Activated naive CD8-positive, alpha-beta T cell treated with anti-CD3 and anti-CD28 coated beads, Interleukin-2, amount 50 U/mL, for 16 hours (primary cell): ENCODE data around the gene PEMT.

Experiments
- DNase-seq: peaks from one replicate; pipeline ENCODE4 v3.0.0-alpha.2; 2020; ENCODE audit warnings: low read depth, low spot score

Gene PEMT

DNA sequence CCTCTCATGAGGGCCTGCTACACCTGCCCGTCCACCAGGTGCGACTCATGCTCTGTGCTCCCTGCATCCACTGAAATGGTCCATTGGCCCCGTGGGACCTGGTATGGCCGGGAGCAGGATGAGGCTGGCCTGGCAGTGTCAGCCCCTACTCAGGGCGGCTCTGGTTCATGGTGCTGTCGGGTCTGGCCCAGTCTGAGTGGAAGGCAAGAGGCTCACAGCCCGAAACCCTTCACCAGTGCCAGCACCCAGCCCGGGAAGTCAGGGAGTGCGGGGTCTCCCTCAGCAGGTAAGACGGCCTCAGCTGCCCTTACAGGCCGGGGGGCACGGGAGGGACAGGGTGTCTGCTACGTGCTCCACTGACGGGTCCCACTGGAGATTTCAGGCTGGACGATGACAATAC is 54.8 kb downstream of the PEMT start:
- no peak for DNase-seq

- no peak for DNase-seq
Observed at GRCh38 chr17:17535957-17536356, 55.6 kb downstream of the PEMT start.

DNA sequence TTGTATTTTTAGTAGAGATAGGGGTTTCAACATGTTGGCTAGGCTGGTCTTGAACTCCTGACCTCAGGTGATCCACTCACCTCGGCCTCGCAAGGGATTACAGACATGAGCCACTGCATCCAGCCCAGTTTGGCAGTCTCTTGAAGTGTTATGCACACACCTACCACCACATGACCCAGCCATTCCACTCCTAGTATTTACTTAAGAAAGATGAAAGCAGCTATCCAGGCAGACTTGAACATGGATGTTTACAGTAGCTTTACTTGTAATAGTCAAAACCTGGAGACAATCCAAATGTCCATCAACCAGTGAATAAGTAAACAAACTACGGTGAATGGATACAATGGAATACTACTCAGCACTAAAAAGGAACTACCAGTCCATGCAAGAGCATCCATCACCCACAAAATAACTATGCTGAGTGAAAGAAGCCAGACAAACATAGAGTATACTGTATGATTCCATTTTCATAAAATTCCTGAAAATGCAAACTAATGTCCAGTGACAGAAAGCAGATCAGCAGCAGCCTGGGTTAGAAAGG is 57.5 kb downstream of the PEMT start:
- DNase-seq, result no peak

DNA sequence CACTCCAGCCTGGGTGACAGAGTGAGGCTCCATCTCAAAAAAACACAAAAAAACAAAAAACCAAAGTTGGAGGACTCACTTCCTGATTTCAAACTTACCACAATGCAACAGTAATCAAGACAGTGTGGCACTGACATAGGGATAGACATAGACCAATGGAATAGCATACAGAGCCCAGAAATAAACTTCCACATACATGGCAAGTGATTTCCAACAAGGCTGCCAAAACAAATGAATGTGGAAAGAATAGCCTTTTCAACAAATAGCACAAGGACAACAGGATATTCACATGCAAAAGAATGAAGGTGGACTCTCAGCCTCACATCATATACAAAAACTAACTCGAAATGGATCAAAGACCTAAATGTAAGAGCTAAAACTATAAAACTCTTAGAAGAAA is 58.5 kb downstream of the PEMT start:
- no peak for DNase-seq

DNA sequence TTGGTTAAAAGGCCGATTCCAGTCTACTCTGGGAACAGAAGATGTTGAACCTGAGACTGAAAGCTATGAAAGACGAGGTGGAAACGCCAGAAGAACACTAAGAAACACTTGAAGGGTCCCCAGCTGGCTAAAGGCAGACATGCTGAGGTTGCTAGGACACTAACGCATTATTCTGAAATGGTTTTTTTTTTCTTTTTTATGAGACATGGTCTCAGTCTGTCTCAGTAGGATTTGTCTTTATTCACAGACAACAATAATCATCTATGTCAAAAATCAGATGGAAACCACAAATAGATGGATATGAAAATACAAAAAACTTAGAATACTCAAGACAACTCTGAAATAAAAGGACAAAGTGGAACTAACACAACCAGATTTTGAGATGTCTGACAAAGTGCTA is 60.4 kb downstream of the PEMT start:
- DNase-seq, result no peak

DNA sequence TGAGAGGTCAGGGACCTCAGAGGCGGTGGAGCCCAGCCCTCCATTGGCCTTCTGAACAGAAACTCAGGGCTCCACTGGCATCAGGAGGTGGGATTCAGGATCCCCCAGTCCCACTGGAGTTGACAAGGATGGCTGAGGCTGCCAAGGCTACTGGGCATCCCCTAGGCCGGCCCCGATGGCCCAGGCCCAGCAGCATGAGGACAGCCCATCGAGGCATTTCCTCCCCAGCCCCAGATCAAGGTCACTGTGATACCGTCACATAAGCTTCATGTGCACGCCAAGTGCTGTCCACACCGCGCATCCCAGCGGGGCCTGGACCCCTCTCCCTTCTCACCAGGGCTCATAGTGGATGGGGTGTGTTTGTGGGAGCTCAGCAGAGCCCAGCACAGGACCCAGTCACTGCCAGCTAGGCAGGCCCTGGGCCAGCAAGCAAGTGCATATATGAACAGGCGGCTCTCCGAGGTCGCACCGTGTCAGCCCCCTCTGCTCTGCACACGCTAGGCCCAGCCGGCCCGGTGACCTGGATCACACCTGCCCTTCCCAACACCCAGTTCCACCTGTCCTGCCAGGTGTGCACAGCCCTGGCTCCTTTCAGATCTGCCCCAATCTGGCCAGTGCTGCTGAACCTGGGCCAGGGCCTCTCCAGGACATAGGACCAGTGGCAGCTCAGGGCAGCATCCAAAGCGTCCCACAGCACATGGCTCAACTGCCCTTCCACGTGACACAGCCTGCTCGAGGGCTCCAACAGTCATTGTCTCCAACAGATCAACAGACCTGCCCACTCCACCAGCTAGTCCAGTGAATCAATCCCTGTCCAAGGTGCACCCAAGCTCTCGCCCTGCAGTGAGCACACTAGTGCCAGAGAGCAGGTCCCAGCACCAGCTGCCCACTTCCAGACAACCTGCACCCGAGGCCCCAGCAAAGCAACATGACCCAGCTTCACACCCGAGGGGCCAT is 62.5 kb downstream of the PEMT start:
- no peak for DNase-seq

DNA sequence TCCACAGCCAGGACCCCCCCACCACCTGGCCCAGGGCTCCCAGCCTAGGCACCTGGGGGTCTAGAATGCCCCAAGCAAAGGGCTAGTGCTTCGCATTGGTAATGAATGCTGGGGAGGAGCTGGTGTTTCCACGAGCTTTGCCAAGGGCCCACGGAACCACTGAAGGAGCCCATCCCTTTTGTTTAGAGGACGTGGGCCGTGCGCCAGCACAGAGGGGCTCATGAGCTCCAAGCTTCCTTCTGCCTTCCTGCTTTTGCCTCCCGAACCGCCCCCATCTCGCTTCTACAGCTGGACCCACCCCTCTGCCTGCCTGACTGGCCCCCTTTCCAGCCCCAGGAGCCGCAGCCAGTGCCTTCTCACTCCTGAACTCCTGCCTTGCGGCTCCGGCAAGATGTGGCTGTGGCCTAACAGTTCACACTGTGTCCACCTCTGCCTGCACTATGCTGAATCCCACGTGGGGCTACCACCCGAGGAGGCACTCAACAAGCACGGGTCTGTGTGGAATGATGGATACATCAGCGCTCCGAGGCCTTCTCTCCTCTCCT is 63.5 kb downstream of the PEMT start:
- no peak for DNase-seq

DNA sequence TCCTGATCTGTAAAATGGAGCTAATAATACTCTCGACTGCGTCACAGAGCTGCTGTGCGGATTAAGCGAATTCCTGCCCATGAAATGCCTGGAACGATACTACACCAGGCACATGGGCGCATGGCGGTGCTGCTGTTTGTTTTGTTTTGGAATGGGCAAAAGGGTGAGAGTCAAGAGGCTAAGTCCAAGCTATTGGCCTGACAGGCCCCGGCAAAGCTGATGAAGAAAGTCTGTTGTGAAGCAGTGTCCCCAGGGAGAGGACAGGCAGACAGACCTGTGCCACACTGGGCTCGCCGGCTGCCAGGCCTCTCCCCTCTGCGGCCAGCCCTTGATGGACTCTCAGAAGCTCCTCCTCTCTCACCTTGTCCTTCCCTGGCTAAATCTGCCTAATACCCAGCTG is 64.0 kb downstream of the PEMT start:
- DNase-seq, result no peak

GRCh38 chr17:17526369-17526768 is 65.1 kb downstream of the PEMT start:
- no peak for DNase-seq

GRCh38 chr17:17525956-17526355 is 65.6 kb downstream of the PEMT start:
- no peak for DNase-seq

- DNase-seq, result no peak
Observed at GRCh38 chr17:17525311-17525710, 66.2 kb downstream of the PEMT start.

GRCh38 chr17:17523731-17524490 is 67.6 kb downstream of the PEMT start:
- DNase-seq, result no peak

DNA sequence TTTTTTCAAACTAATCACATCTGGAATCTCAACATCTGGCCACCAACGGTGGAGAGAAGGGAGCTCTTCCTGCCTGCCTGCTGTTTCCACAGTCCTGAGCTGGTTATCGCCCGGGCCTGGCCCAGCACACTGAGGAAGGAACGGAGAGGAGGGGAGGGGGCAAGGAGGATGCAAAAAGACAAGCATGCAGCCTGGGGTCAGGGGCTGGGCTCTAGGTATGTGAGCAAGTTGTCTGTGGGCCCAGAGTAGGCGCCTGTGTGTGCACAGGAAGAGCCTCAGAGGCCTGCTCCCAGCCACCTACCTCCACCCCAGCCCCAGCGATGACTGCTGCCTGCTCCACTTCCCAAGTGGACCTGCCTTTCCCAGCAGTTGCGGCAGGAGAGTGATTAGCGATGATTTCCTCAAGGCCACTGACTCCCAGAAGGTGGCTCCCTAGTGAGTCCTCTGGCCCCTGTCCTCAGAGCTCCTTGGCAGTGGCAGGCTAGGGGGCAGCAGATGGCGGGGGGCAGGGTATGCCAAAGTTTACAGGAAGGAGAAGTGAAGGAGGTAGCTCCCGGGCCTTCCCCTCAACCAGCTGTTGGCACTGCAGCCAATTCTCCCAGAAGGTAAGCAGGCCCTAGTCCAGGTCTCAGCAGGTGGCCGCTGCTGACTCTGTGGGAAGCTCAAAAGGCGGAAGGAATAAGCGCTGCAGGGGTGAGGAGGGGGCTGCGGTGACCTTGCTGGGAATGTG is 68.3 kb downstream of the PEMT start:
- DNase-seq, result no peak

DNA sequence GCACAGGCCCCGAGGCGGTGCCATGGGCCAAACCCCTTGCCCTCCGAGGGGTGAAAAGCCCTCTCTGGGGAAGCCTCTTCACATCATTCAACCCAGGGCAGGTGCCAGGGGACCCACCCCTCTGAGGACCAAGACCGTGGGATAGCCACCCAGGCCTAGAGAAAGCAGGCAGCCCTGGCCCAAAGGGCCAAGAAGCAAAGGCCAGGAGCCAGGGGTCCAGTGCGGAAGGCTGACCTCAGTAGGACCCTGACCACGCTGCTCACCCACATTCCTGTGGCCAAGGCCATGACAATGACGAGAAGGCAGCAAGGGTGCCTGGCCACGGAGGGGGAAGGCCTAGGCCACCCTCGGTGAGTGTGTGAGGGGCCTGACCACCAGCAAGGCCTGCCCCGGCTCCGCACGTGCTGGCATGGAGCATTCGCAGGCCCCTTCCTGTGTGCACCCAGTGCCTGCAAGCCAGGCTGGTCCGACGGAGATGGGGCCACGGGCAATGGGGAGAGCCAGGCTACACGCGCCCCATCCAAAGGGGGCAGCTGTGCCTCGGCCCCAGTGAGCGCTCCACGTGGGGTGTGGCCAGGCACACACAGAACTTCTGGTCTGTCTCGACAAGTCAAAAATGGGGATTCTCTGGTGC is 70.8 kb downstream of the PEMT start:
- no peak for DNase-seq

GRCh38 chr17:17519886-17520285 is 71.6 kb downstream of the PEMT start:
- no peak for DNase-seq

DNA sequence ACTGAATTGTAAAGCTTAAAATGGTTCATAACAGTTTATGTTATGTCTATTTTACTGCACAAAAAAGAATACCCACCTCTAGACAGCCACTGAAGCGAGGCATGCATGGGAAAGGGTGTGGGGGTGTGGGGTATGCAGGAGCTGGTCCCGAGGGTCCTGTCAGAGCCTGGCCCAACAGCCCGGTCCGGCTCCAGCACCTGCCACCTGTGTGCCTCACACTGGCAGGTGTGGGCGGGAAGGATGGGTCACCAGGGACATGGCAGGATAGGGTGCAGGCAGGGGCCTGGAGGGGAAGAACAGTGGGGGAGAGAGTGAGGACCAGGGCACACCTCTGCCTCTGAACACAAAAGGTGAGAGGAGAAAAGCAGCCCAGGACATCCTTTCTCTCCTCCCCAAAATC is 72.6 kb downstream of the PEMT start:
- DNase-seq, result no peak

DNA sequence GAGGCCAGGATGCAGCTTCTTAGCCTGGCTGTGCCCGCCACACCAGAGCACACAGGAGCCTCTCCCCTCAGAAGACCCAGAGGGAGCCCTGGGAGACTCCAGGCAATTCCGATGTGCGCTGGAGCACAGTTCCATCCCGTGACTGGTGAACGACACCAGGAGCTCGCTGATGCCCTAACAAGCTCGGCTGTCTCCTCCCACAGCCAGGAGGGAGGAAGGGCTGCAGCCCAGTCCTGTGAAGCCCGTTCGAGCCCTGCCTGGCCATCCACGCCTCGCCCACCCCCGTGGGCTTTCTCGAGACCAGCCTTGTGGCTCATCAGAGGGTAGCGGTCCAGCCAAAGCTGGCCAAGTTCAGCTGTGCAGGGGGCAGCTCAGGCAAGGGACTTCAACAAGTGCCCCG is 73.5 kb downstream of the PEMT start:
- no peak for DNase-seq

DNA sequence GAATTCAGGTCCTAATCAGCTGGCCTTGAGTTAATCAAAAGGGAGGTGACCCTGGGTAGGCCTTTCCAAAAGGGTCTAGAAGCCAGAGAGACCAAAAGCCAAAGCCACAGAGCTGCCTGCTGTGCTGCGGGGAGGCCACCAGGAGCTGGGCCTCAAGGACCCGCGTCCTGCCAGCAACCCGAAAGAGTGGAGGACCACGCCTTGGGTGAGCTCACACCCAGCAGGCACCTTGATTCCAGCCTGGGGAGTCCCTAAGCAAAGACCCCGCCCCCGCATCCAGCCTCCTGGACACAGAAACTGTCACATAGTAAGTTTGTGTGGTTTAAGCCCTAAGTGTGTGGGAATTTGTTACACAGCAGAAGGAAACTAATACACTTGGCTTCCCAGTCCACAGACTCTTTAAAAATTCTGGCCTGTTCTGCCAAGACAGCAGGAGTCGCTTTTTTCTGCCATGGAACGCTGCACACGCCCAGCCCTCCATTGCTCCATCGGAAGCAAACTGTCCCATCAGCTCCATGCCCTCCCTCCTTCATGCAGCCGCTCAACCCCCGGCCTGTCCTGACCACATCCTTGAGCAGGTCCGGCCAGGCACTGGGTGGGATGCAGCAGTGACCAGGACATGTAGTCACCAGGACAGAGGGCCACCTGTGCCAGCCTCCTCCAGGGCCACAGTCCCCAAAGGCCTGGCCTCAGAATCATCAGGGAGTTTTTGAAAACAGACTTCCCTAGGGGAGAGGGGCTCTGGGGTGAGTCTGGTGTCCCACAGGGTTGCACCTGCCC is 74.4 kb downstream of the PEMT start:
- no peak for DNase-seq

DNA sequence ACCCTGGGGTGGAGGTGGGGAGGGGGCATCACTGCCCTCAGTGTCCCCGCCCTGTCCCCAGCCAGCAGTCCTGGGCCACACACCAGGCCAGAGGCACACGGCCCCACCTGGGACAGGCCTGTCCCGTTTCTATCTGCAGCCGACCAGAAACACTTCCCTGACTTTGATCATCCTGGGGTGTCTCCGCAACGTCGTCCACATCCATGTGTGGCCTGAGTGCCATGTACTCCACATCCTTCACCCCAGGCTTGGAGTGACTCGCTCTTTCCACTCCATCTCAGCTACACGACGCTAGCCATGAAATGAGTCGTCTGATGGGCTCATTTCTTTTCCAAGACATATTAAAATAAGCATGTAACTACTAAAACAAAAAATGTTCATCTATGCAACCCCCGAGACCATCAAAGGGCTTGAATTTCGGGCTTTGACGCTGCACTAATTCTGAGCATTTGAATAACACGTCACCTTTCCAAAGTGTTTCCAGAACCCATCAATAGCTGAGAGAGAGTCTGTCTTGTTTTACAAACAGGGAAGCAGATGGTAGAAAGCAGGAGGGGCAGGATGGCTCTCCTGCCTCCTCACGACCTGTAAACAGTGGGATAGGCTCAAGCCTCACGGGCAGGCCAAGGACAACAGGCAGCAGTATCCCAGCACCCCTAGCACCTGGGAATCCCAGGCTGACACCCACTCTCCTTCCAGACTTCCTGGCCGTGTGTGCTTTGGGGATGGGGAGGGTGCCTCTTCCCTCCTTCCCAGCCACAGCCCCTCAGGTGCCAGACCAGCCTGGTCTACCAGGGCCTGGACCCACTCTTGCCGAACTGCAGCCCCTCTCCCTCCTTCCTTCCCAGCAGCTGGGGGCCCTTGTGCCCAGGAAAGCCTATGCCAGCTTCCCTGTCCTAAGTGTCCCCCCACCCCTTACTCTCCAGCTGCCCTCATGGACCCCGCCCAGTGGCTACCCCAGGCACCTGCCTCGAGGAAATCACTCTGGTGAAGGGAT is 75.3 kb downstream of the PEMT start:
- no peak for DNase-seq
